Endothelial cell of umbilical vein (primary cell): ENCODE measurements around the gene RAD51B.

Source experiments
- POLR2A ChIP-seq: IDR thresholded peaks from 2 replicates; pipeline ENCODE4 v1.6.1; 2012; ENCODE audit warnings: low read depth, mild to moderate bottlenecking, control low read depth, low read length
- POLR2AphosphoS5 ChIP-seq: IDR thresholded peaks from 2 replicates; pipeline ENCODE4 v1.6.1; 2012; ENCODE audit warnings: low read depth, mild to moderate bottlenecking, control low read depth, low read length, moderate library complexity; ENCODE audit not compliant: insufficient read depth
- TF ChIP-seq, protein P1 (sequence below), 2 donors: IDR thresholded peaks; 1 replicate in 1 of 2; 2 replicates in 1 of 2; pipeline ENCODE4 v1.5.1; 2011; ENCODE audit warnings: low read length in 2 of 2, mild to moderate bottlenecking in 2 of 2, moderate library complexity in 2 of 2, control low read depth in 1 of 2, inconsistent platforms in 1 of 2, low read depth in 1 of 2; ENCODE audit not compliant: insufficient read depth in 1 of 2; ENCODE audit errors: extremely low read depth in 1 of 2

DNA sequence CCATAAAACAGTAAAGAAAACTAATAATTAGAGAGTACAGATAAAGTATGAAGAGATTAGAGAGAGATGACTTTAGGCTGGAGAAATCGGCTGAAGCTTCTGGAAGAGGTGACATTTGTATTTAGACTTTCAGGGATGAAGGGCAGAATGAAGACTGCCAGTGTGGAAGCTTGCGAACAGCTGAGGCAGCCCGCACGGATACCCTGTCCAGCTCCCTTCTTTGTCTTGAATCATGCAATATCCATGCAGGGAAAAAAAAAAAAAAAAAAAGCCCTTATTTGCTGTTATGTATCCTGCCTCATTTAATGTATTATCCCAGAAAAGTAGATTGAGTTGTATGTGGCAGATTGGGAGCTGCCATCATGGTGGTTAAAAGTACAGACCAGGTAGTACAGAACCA, 641.5 kb downstream of the RAD51B start:
- TF ChIP-seq, protein P1, sequence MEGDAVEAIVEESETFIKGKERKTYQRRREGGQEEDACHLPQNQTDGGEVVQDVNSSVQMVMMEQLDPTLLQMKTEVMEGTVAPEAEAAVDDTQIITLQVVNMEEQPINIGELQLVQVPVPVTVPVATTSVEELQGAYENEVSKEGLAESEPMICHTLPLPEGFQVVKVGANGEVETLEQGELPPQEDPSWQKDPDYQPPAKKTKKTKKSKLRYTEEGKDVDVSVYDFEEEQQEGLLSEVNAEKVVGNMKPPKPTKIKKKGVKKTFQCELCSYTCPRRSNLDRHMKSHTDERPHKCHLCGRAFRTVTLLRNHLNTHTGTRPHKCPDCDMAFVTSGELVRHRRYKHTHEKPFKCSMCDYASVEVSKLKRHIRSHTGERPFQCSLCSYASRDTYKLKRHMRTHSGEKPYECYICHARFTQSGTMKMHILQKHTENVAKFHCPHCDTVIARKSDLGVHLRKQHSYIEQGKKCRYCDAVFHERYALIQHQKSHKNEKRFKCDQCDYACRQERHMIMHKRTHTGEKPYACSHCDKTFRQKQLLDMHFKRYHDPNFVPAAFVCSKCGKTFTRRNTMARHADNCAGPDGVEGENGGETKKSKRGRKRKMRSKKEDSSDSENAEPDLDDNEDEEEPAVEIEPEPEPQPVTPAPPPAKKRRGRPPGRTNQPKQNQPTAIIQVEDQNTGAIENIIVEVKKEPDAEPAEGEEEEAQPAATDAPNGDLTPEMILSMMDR (IDR thresholded peaks at IDR 0.05; ENCODE audit: extremely low read depth in 1 of 2, insufficient read depth in 1 of 2, low read depth in 1 of 2, low read length in 2 of 2): no peak
- TF ChIP-seq POLR2A: no peak
- TF ChIP-seq POLR2AphosphoS5: no peak
